HEK293 (cell line): ENCODE results near the gene PCLAF.
A peak's percentile ranks its signal among the peaks of the same experiment; 100 is the strongest.

Experiments used
- CTCF ChIA-PET: fragments of 350-600 bp; formaldehyde crosslinking; extraction: SDS; loops from one replicate; lab custom pipeline; 2021; ENCODE audit warnings: antibody characterized with exemption; lab: Yijun Ruan, JAX
- POLR2A ChIA-PET: fragments of 300-600 bp; formaldehyde crosslinking; extraction: SDS; loops from one replicate; lab custom pipeline; 2020; ENCODE audit warnings: antibody characterized with exemption, inconsistent platforms; lab: Yijun Ruan, JAX
- H3K27ac ChIP-seq: fragments of 200-500 bp; sonication (Bioruptor generic); 2 replicates; pipeline ENCODE4 v1.5.1; 2014; ENCODE audit warnings: low read depth, low read length, control low read depth, inconsistent platforms; ENCODE audit errors: extremely low read depth
- H3K36me3 ChIP-seq, 2 experiments: fragments of 200-500 bp in 1 of 2; sonication (Bioruptor generic) in 1 of 2; 1 replicate in 1 of 2; 2 replicates in 1 of 2; pipeline ENCODE4 v1.5.1; 2014 to 2017; ENCODE audit warnings: inconsistent platforms in 2 of 2, low read length in 2 of 2; ENCODE audit not compliant: control insufficient read depth in 2 of 2, insufficient read depth in 1 of 2
- H3K4me1 ChIP-seq: fragments of 200-500 bp; sonication (Bioruptor generic); 2 replicates; pipeline ENCODE4 v1.5.1; 2014; ENCODE audit warnings: mild to moderate bottlenecking, low read length, inconsistent platforms; ENCODE audit not compliant: control insufficient read depth, insufficient read depth
- H3K4me3 ChIP-seq: 2 replicates; pipeline ENCODE4 v1.5.1; 2011; ENCODE audit warnings: low read depth, mild to moderate bottlenecking, control low read depth, low read length, moderate library complexity
- H3K9me3 ChIP-seq: fragments of 200-500 bp; sonication (Bioruptor generic); 2 replicates; pipeline ENCODE4 v1.5.1; 2014; ENCODE audit warnings: low read depth, low read length, inconsistent platforms; ENCODE audit not compliant: control insufficient read depth, insufficient read depth
- AEBP2 ChIP-seq: fragments of 450-650 bp; formaldehyde crosslinking; IDR thresholded peaks from 2 replicates; pipeline ENCODE4 v1.5.1; 2016; ENCODE audit warnings: missing biosample characterization, missing genetic modification characterization, borderline replicate concordance
- EGR2 ChIP-seq: fragments of 450-650 bp; formaldehyde crosslinking; IDR thresholded peaks from 2 replicates; pipeline ENCODE4 v1.5.1; 2016; ENCODE audit warnings: low read depth, missing biosample characterization, missing genetic modification characterization
- GLIS1 ChIP-seq: fragments of 450-650 bp; formaldehyde crosslinking; IDR thresholded peaks from 2 replicates; pipeline ENCODE4 v1.5.1; 2016; ENCODE audit warnings: missing biosample characterization, missing genetic modification characterization
- KLF8 ChIP-seq: fragments of 450-650 bp; formaldehyde crosslinking; IDR thresholded peaks from 2 replicates; pipeline ENCODE4 v1.5.1; 2016; ENCODE audit warnings: missing biosample characterization, missing genetic modification characterization
- OVOL3 ChIP-seq: fragments of 450-650 bp; formaldehyde crosslinking; IDR thresholded peaks from 2 replicates; pipeline ENCODE4 v1.5.1; 2016; ENCODE audit warnings: missing biosample characterization, missing genetic modification characterization
- SETDB1 ChIP-seq: IDR thresholded peaks from one replicate; pipeline ENCODE4 v1.6.1; 2017; ENCODE audit warnings: mild to moderate bottlenecking, low read length, moderate library complexity, mixed read lengths; ENCODE audit not compliant: insufficient read length
- TRIM28 ChIP-seq: IDR thresholded peaks from 2 replicates; pipeline ENCODE4 v1.6.1; 2011; ENCODE audit warnings: low read length, control low read depth, borderline replicate concordance
- ZBTB1 ChIP-seq: fragments of 450-650 bp; formaldehyde crosslinking; IDR thresholded peaks from 2 replicates; pipeline ENCODE4 v1.5.1; 2016; ENCODE audit warnings: missing biosample characterization, missing genetic modification characterization
- ZBTB17 ChIP-seq: fragments of 450-650 bp; formaldehyde crosslinking; IDR thresholded peaks from 2 replicates; pipeline ENCODE4 v1.5.1; 2016; ENCODE audit warnings: missing biosample characterization, missing genetic modification characterization
- ZFP37 ChIP-seq: fragments of 450-650 bp; formaldehyde crosslinking; IDR thresholded peaks from 2 replicates; pipeline ENCODE4 v1.5.1; 2016; ENCODE audit warnings: missing biosample characterization, missing genetic modification characterization
- ZIC2 ChIP-seq: fragments of 450-650 bp; formaldehyde crosslinking; IDR thresholded peaks from 2 replicates; pipeline ENCODE4 v1.5.1; 2016; ENCODE audit warnings: missing biosample characterization, missing genetic modification characterization
- ZNF10 ChIP-seq: fragments of 450-650 bp; formaldehyde crosslinking; IDR thresholded peaks from 2 replicates; pipeline ENCODE4 v1.5.1; 2017; ENCODE audit warnings: missing biosample characterization, missing genetic modification characterization
- ZNF112 ChIP-seq: fragments of 450-650 bp; formaldehyde crosslinking; IDR thresholded peaks from 2 replicates; pipeline ENCODE4 v1.5.0; 2017; ENCODE audit warnings: missing biosample characterization, missing genetic modification characterization
- ZNF138 ChIP-seq: fragments of 450-650 bp; formaldehyde crosslinking; IDR thresholded peaks from 2 replicates; pipeline ENCODE4 v1.5.1; 2016; ENCODE audit warnings: missing biosample characterization, missing genetic modification characterization, borderline replicate concordance
- ZNF169 ChIP-seq: fragments of 450-650 bp; formaldehyde crosslinking; IDR thresholded peaks from 2 replicates; pipeline ENCODE4 v1.5.1; 2016; ENCODE audit warnings: missing biosample characterization, missing genetic modification characterization
- ZNF174 ChIP-seq: fragments of 450-650 bp; formaldehyde crosslinking; IDR thresholded peaks from 2 replicates; pipeline ENCODE4 v1.5.0; 2017; ENCODE audit warnings: missing biosample characterization, mild to moderate bottlenecking, missing genetic modification characterization
- ZNF214 ChIP-seq: fragments of 450-650 bp; formaldehyde crosslinking; IDR thresholded peaks from 2 replicates; pipeline ENCODE4 v1.5.1; 2017; ENCODE audit warnings: missing biosample characterization, mild to moderate bottlenecking, missing genetic modification characterization, borderline replicate concordance
- ZNF302 ChIP-seq: fragments of 450-650 bp; formaldehyde crosslinking; IDR thresholded peaks from 2 replicates; pipeline ENCODE4 v1.5.1; 2016; ENCODE audit warnings: missing biosample characterization, missing genetic modification characterization, low read depth
- ZNF354C ChIP-seq: fragments of 450-650 bp; formaldehyde crosslinking; IDR thresholded peaks from 2 replicates; pipeline ENCODE4 v1.5.1; 2016; ENCODE audit warnings: missing biosample characterization, missing genetic modification characterization, low read depth, borderline replicate concordance
- ZNF398 ChIP-seq: fragments of 450-650 bp; formaldehyde crosslinking; IDR thresholded peaks from 2 replicates; pipeline ENCODE4 v1.5.1; 2017; ENCODE audit warnings: missing biosample characterization, missing genetic modification characterization
- ZNF404 ChIP-seq: fragments of 450-650 bp; formaldehyde crosslinking; IDR thresholded peaks from 2 replicates; pipeline ENCODE4 v1.5.1; 2017; ENCODE audit warnings: missing biosample characterization, missing genetic modification characterization
- ZNF416 ChIP-seq: fragments of 450-650 bp; formaldehyde crosslinking; IDR thresholded peaks from 2 replicates; pipeline ENCODE4 v1.5.1; 2016; ENCODE audit warnings: missing biosample characterization, missing genetic modification characterization
- ZNF513 ChIP-seq: fragments of 450-650 bp; IDR thresholded peaks from 2 replicates; pipeline ENCODE4 v1.5.1; 2018; ENCODE audit warnings: missing biosample characterization, missing genetic modification characterization
- ZNF521 ChIP-seq: fragments of 450-650 bp; formaldehyde crosslinking; IDR thresholded peaks from 2 replicates; pipeline ENCODE4 v1.5.1; 2017; ENCODE audit warnings: missing biosample characterization, mild to moderate bottlenecking, missing genetic modification characterization
- ZNF571 ChIP-seq: fragments of 450-650 bp; formaldehyde crosslinking; IDR thresholded peaks from 2 replicates; pipeline ENCODE4 v1.5.0; 2017; ENCODE audit warnings: missing biosample characterization, missing genetic modification characterization
- ZNF585B ChIP-seq: fragments of 450-650 bp; formaldehyde crosslinking; IDR thresholded peaks from 2 replicates; pipeline ENCODE4 v1.5.1; 2016; ENCODE audit warnings: missing biosample characterization, missing genetic modification characterization
- ZNF600 ChIP-seq: fragments of 450-650 bp; formaldehyde crosslinking; IDR thresholded peaks from 2 replicates; pipeline ENCODE4 v1.5.1; 2016; ENCODE audit warnings: missing biosample characterization, missing genetic modification characterization
- ZNF792 ChIP-seq: fragments of 450-650 bp; formaldehyde crosslinking; IDR thresholded peaks from 2 replicates; pipeline ENCODE4 v1.5.1; 2016; ENCODE audit warnings: missing biosample characterization, missing genetic modification characterization
- TF ChIP-seq, protein P1 (sequence below): fragments of 450-650 bp; formaldehyde crosslinking; IDR thresholded peaks from 2 replicates; pipeline ENCODE4 v1.5.0; 2017; ENCODE audit warnings: missing biosample characterization, missing genetic modification characterization, borderline replicate concordance

Gene PCLAF

GRCh38 chr15:64355944-64356709 lies 25.1 kb downstream of the PCLAF start, which contains the start of gene CSNK1G1 (continued):
- TF ChIP-seq ZNF112: no peak
- TF ChIP-seq ZNF585B (tag by site-specific recombination): no peak
- TF ChIP-seq ZBTB1: no peak
- TF ChIP-seq ZNF416 (tag by site-specific recombination): no peak
- TF ChIP-seq ZNF404 (tag by site-specific recombination): no peak
- TF ChIP-seq ZNF354C (tag by site-specific recombination): no peak
- no peak for TF ChIP-seq ZNF513 (tag by site-specific recombination)
- TF ChIP-seq SETDB1: no peak
- TF ChIP-seq ZNF571 (tag by site-specific recombination): no peak
- TF ChIP-seq TRIM28: no peak
- no peak; the same call in 1 of the 2 replicates for TF ChIP-seq ZNF10 (tag by site-specific recombination)
- TF ChIP-seq ZNF169 (tag by site-specific recombination): no peak

GRCh38 chr15:64355348-64355943 lies 25.8 kb downstream of the PCLAF start:
- CTCF ChIA-PET: interaction anchor here (0.6 to 1.4 kb wide), 4 partner anchors 137 to 348 kb away, joined by 3 to 5 read pairs (median 4); no protein-coding TSS in a partner anchor
- H3K4me1 ChIP-seq: peaks cover 2% of the 10 kb centered on the region; the same call in 1 of the 2 replicates
- TF ChIP-seq AEBP2 (tag by site-specific recombination) (no peak), ZFP37 (tag by site-specific recombination) (no peak), ZNF174 (tag by site-specific recombination) (no peak), ZNF138 (tag by site-specific recombination) (no peak), ZNF521 (tag by site-specific recombination) (no peak), ZNF398 (tag by site-specific recombination) (no peak), ZNF792 (tag by site-specific recombination) (no peak), ZBTB17 (no peak), ZNF600 (tag by site-specific recombination) (no peak), ZNF214 (tag by site-specific recombination) (no peak), GLIS1 (no peak), KLF8 (tag by site-specific recombination) (no peak), EGR2 (tag by site-specific recombination) (peak; percentile 68; the same call in 1 of the 2 replicates), ZNF302 (tag by site-specific recombination) (no peak), OVOL3 (tag by site-specific recombination) (no peak), ZIC2 (tag by site-specific recombination) (peak; percentile 55)
- TF ChIP-seq, protein P1, sequence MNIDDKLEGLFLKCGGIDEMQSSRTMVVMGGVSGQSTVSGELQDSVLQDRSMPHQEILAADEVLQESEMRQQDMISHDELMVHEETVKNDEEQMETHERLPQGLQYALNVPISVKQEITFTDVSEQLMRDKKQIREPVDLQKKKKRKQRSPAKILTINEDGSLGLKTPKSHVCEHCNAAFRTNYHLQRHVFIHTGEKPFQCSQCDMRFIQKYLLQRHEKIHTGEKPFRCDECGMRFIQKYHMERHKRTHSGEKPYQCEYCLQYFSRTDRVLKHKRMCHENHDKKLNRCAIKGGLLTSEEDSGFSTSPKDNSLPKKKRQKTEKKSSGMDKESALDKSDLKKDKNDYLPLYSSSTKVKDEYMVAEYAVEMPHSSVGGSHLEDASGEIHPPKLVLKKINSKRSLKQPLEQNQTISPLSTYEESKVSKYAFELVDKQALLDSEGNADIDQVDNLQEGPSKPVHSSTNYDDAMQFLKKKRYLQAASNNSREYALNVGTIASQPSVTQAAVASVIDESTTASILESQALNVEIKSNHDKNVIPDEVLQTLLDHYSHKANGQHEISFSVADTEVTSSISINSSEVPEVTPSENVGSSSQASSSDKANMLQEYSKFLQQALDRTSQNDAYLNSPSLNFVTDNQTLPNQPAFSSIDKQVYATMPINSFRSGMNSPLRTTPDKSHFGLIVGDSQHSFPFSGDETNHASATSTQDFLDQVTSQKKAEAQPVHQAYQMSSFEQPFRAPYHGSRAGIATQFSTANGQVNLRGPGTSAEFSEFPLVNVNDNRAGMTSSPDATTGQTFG: no peak

More at GRCh38 chr15:64355348-64355943, 25.8 kb downstream of the PCLAF start:
- Histone ChIP-seq H3K36me3 (no peaks in the 10 kb centered on the region; a peak in 1 of 3 replicates), H3K9me3 (no peaks in the 10 kb centered on the region), H3K27ac (peak overlapping the region; percentile 61), H3K4me3 (peak overlapping the region; percentile 79)
- POLR2A ChIA-PET: interaction anchor here (0.7 to 1.0 kb wide), 3 partner anchors 14 to 192 kb away, joined by 3 to 8 read pairs (median 3); partner anchors contain the start of genes PPIB and TRIP4
